SIG-M5 treated with dmso at 0.1 percent for 504 hours (cell line): ENCODE data around the gene COA7.
A peak's percentile ranks its signal among the peaks of the same experiment; 100 is the strongest.
"Not testable (repeated sequence)": the region's sequence is repeated elsewhere in the genome, so short reads cannot be mapped to it uniquely, and the experiment has no call there.

ENCODE experiments used
- DNase-seq: peaks from one replicate; lab custom pipeline; 2025; ENCODE audit not compliant: unreplicated experiment; lab: John Stamatoyannopoulos, UW

COA7 gene

DNA sequence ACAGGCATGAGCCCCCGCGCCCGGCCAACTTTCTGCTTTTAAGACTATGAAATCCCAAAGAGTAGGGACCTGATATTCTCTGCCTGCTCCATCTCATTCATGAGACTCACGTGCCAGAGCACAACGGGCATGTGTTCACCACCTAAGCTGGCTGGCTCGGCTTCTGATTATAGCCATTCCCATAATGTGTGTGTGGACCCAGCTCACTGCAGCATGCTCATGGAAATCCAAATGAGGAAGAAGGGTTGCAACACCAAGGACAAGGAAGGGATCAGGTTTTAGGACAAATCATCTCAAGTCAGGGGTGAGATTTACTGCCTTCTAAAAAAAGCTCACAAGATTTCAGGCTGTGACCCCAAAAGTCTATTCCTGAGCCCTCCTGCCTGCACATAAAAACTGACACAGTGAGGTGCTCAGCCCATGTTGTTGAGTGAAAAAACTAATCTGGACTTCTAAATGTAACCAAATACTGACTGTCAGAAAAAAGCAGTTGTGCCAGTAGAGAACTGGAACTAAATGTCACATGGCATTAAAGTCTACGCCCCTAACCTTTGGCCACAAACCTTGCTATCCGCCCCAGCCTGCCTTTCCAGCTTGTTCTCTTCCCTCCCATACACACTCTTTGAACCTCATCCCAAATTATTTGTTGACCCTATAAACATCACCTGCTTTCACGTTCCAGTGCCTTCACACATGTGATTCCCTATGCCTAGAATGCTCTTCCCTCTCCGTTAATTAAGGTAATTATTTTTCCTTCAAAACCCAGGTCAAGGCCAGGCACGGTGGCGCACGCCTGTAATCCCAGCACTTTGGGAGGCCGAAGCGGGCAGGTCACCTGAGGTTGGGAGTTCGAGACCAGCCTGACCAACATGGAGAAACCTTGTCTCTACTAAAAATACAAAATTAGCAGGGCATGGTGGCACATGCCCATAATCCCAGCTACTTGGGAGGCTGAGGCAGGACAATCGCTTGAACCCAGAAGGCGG is 9.1 kb upstream of the COA7 start:
- DNase-seq, result peak; percentile 10

DNA sequence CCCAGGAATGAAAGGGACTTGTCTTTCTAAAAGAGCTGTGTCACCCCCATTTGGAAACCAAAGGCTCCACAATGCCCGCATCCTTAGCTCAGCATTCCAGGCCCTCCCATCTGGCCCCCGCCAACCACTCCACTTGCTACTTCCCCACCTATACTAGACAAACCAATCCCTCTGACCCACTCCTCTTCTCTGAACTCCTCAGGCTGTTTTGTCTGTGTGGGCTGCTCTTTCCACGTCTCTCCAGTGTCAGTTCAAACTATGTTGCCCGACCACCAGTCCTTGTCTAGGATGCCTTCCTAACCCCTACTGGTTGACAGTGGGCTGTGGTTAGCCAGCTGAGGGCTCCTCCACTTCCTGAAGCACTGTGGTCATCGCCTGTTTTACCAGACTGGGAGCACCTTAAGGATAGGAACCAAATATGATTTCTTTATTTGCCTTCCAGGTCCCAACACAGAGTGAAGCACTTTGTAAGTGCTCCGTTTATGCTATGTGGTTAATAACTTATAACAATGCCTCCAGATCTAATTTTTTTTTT is 8.1 kb upstream of the COA7 start:
- DNase-seq, result no peak

DNA sequence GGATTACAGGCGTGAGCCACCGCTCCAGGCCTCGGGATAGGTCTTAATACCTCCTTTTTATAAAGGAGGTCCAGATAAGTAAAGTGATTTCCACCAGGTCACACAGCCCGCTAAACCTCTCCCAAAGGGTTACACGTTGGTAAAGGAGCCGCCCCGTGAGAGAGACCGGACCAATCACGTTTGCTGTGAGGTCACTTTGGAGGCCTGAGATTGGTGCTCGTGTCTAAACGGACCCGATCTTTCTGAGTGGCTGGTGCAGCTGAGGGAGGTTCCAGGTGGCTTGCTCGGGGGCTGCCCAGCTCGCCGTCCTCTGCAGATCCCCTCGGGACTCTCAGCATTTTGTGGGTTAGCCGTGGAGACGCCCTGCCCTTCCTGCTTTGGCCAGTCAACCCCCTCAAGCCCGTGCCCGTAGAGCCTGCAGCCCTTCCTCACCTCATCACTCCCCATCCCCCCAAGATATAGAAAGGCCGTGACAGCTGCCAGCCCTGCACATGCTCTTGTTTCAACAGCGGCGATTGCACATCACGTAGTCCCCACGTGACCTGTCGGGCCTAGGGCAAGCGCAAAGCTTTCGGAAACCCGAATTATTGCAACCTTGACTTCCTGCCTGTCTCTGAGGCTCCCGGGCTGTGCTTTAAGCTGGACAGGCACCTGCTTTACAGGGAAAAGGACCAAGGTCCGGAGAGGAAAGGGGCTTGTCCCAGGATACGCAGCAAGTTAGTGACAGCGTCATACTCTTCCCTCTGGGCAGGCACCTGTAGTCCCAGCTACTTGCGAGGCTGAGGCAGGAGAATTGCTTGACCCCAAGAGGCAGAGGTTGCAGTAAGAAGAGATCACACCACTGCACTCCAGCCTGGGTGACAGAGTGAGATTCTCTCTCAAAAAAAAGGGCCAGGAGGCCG is 5.0 kb upstream of the COA7 start:
- peak; percentile 90 for DNase-seq

DNA sequence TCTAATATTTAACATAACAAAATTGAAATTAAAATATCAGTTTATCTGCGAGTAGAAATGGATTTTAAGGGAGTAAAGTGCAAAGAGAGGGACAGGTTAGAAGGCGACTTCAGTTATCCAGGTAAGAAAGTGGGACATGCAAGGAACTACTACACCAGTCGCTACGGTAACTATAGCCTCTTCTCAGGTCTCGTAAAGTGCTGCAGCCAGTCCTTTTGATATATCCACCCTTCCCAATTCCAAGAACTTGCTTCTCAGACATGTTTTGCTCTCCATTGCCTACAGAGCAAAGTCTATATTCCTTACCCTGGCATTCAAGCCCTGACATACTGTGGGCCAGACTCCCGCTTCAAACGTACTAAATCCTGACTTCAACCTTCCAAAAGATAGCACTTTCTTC is 2.5 kb downstream of the COA7 start:
- no peak for DNase-seq

DNA sequence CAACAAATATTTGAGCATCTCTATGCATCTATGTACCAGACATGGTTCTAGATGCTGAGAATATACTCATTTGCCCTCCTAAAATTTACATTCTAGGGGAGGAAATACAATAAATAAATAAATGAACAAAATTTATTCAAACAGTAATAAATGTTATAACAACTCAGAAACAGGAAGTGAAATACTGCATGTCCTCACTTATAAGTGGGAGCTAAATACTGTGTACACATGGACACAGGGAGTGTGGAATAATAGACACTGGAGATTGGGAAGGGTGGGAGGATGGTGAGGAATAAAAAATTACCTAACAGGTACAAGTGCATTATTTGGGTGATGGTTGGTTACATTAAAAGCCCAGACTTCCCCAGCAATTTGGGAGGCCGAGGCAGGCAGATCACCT is 4.3 kb downstream of the COA7 start:
- no peak for DNase-seq

DNA sequence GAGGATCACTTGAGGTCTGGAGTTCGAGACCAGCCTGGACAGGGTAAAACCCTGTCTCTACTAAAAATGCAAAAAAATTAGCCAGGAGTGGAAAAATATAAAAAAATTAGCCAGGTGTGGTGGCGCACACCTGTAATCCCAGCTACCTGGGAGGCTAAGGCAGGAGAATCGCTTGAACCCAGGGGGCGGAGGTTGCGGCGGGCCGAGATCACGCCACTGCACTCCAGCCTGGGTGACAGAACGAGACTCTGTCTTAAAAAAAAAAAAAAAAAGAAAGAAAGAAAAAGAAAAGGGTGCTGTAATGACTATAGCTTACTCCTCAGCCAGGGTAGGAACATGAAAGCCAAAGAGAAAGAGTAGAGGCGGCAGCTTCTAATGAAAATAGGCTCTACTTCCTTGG is 4.8 kb downstream of the COA7 start:
- DNase-seq, result not testable (repeated sequence)

DNA sequence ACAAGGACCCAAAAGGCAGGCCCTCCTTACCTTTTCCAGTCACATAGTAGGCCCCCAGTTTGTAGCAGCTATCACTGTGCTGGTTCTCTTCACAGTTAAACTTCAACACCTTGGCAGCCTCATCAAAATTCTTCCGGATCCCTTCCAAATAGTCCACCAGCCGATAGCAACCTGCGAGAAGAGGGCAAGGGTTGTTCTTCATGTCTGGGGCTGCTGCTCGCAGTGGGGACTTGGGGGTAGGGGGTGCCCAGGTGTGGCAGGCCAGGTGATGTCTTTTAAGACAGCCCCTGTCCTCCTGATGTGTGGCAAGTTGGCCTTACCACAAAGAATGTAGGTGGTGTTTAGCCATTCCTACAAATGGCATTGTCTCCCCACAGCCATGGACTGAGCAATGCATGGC is 5.5 kb downstream of the COA7 start:
- no peak for DNase-seq

DNA sequence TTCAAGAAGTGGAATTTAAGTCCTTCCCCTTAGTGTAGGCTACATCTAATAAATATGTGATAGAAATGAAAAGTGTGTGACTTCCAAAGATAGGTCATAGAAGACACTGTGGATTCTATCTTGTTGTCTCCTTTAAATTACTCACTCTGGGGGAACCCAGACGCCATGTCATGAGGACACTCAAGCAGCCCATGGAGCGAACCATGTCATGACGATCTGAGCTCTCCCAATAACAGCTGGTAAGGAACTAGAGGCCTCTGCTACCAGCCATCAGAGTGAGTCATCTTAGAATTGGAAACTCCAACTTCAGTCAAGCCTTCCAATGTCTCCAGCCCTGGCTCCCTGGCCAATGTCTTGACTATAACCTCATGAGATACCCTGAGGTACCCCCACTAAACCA is 6.3 kb downstream of the COA7 start:
- no peak for DNase-seq

DNA sequence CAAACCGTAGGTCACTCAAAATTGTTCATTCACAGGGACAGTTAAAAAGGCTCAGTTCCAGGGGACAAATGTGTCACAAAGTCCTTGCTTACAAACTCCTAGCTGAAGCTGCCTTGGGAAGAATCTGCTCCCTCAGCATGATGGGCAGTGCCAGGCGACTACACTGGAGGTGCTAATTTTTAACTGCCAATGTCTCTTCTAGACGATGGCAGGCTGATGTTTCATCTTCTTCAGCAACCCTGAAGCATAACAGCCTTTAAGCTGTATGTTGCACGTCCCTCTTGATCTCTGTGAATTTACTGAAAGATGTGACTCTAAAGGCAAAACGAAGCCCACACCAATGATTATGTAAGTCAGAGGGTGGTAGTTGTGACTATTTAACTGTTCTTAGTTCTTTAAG is 11.3 kb downstream of the COA7 start:
- DNase-seq, result no peak

DNA sequence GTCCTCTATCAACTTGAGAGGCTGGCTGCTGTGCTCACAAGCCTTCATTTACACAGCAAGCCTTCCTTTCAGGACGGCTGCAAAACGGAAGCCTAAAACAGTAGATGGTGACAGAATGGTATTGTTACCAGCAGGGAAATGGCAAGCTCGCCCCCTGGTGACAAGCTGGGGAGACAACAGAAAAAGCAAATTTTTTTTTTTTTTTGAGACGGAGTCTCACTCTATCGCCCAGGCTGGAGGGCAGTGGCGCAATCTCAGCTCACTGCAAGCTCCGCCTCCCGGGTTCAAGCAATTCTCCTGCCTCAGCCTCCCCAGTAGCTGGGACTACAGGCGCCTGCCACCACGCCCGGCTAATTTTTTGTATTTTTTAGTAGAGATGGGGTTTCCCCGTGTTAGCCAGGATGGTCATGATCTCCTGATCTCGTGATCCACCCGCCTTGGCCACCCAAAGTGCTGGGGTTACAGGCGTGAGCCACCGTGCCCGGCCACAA is 11.8 kb downstream of the COA7 start:
- DNase-seq, result peak; percentile 78

DNA sequence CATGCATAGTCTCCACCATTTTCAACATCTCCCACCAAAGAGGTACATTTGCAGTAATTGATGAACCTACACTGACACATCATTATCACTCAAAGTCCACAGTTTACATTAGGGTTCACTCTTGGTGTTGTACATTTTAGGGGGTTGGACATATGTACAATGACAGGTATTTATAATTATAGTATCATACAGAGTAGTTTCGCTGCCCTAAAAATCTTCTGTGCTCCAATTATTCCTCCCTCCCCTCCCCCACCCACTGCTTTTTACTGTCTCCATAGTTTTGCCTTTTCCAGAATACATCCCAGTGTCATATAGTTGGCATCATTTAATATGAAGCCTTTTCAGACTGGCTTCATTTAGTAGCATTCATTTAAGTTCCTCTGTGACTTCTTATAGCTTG is 13.6 kb downstream of the COA7 start:
- DNase-seq, result no peak

DNA sequence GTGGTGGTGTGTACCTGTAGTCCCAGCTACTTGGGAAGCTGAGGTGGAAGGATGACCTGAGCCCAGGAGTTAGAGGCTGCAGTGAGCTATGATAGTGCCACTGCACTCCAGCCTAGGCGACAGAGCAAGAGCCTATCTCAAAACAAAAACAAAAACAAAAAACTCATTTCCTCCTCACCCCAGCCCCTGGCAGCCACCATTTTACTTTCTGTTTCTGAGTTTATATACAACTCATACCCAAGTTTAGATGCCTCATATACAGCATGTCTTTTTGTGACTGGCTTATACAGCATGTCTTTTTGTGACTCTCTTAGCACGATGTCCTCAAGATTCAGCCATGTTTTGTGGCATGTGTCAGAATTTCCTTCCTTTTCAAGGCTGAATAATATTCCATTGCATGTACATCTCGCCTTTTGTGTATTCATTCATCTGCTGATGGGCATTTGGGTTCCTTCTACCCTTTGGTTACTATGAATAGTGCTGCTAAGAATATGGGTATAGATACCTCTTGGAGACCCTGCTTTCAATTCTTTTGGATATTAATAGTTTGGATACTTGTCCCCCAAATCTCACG is 14.7 kb downstream of the COA7 start:
- DNase-seq, result no peak

DNA sequence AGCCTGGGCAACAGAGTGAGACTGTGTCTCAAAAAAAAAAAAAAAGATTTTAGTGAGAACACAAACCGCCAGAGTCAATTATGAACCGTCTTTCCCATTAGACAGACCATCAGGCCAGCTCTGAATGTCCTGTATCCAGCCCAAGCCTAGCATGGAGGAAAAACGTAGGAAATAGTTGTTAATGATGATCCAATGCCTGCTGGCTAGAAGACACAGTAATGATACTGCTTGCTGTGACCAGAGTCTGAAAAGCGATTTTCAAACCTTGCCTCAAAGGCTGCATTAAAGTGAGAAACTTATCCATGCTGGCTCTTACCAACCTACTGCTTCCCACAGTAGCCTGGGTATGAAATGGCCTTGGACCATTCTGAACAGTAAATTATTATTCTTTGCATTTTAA is 17.0 kb downstream of the COA7 start:
- no peak for DNase-seq

DNA sequence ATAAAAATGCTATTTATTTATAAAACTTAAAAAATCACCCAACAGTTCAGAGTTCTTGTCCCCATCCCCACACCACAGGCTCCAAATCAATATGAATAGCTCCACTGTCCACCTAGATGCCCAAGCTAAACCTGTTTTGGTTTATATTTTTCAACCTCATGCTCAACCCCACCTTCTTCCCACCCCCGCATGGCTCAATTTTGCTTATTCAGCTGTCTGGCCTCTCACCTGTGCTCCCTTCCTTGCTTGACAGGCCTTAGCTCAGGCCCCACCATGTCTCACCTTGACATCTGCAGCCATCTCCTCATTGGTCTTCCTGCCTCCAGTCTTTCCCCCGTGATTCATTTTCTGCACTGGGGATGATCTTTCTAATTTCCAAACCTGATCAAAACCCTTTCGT is 17.8 kb downstream of the COA7 start:
- no peak for DNase-seq

DNA sequence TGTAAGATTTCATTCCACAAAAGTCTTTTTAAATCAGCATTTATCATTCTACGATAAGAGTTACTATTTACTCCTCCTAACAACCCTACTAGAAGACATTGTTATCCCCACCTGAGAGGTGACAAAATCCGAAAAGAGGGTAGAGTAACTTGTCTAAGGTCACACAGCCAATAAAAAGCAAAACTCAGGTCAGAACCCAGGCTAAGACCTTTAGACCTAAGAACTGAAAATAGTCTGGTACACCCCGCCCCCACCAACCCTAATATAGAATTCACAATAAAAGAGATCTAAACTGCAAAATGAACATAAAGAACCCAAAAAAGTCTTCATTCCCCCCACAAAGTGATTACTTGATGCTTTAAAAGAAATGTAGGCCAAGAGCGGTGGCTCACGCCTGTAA is 18.6 kb downstream of the COA7 start:
- DNase-seq, result no peak

DNA sequence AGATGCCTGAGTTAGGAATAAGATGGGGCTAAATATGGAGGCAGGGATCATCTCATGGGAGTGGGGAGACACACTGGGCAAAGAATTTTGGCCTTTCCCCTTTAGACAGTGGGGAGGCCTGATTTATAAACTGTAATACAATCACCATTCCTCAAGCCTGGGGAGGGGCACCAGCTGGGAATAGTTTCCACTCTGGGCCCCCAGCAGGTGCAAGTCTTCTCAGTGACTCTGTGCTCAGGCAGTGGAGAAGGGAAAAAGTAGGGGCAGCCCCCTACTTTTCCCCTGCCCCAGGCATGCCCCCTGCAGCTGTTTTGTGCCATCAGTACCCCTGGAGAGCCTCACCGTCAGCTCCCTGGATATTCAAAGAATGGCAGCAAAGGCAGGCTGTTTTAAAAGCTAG is 19.1 kb downstream of the COA7 start:
- no peak for DNase-seq

DNA sequence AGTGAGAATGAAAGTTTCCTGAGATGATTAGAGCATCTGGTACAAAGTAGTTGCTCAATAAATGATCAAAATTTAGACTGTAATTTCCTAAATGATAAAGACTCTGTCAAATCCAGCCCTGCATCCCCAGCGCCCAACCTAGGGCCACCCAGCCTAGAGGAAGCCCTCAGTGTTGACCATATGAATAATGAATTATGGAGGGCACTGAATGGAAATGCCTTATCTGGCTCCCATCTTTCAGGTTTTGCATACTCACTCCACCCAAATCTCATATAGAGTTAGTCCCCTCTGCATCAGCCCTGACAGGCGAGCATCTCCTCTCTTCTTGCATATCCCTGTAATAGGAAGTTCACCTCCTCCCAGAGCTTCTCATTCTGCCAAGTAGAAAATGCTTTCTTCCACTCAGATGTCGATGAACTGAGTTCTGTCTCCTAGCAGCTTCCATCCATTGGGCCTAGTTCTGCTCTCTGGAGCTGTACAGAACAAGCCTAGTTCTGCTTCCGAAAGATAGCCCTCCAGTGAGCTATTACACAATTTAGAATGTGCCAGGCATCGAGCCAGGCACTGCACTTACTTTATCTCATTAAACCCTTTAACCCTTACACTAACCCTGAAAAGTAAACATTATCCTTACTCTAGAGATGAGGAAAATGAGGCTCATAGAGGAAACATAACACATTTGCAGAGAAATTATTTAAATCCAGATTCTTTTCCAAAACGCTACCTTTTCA is 20.9 kb downstream of the COA7 start:
- no peak for DNase-seq

DNA sequence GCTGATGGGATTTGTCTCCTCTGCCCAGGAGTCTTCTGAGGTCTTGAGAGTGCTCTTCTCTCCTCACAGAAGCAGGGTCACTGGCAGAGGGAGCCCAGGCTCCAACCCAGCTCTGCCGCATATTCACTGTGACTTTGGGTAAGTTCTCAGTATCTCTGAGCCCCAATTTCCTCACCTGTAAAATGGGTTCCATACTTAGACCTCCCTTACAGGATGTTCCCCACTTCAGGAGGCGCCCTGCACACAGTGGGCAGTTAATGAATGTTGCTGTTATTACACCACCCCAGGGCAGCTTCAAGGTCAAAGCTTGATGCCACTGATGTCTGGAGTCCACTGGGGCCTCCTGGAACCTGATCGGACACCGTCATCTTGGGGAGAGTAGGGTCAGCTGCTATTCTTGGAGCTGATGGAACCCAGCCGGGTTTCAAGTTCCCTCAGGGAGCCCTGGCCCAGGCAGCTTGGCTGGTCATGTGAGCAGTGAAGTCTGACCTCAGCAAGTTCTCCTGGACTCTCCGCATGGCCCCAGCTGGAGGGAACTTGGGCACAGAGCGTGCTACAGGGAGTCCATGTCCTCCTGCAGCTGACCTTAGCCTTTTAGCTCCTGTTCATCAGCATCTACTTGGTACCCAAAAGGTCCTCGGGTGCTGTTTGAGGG is 21.8 kb downstream of the COA7 start:
- DNase-seq, result no peak

DNA sequence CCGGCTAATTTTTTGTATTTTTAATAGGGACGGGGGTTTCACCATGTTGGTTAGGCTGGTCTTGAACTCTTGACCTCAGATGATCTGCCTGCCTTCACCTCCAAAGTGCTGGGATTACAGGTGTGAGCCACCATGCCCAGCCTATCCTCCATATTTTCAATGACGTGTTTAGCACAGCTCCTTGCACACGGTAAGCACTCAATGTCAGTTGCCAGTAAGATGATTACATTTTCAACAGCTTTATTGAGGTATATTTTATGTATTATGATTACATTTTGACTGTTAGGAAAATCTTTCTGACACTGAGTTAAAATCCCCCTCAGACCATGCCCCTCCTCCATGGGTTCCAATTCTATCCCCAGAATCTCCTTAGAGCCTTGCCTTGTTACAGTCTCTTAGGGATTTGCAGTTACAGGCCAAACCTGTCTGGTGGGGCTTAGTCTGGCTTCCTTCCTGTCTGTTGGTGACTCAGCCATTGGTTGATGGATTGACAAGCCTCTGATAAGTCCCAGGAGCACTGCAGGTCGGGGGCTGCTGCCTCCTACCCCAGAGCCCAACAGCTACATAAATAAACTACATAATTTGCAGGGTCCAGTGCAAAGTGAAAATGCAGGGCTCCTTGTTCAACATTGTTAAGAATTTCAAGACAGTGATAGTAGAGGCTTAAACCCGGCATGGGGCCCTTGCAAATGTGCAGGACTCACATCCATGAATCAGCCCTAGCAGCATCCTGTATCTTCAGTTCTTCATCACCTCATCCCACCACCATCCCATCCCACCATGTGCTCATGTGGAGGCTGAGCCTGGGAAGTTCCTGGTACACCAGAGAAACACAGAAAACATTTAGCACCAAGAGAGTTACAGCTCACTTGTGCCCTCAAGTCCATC is 23.4 kb downstream of the COA7 start:
- no peak for DNase-seq
